Frontal cortex (tissue), 4 donors: ENCODE data around the gene TPPP2. TPM values are rescaled to one million over a fixed set of nuclear protein-coding genes. Genes with fewer than 3 reads are reported as not detected.
A peak's percentile ranks its signal among the peaks of the same experiment; 100 is the strongest.

ENCODE experiments used
- DNase-seq, 2 donors: peaks; one replicate each; pipeline ENCODE4 v3.0.0; 2012; ENCODE audit warnings: low spot score in 2 of 2
- FAIRE-seq: peaks from 2 replicates; lab custom pipeline; 2012; peaks lifted over from hg19 to GRCh38; lab: Jason Lieb, UNC
- total RNA-seq: library from RNA; depleted of rRNA; stranded (reverse); fragments of >200 nt; gene quantifications from one replicate; pipeline ENCODE4 v1.2.3, GENCODE V29; 2014
- donor health status: control.
- donor health status: control.
- donor health status: control.

Gene TPPP2
- total RNA-seq, 1 donor from 2014 or later: not detected

GRCh38 chr14:21015312-21015711, 14.7 kb upstream of the TPPP2 start:
- FAIRE-seq (no peak), DNase-seq (no peak)

GRCh38 chr14:21016413-21017190, 13.4 kb upstream of the TPPP2 start:
- FAIRE-seq (no peak), DNase-seq (no peak)

- FAIRE-seq (no peak), DNase-seq (no peak)
Measured at GRCh38 chr14:21017528-21018245, 12.3 kb upstream of the TPPP2 start.

- no peak for FAIRE-seq
- no peak for DNase-seq
Measured at GRCh38 chr14:21018286-21018685, 11.7 kb upstream of the TPPP2 start.

- DNase-seq: no peak
- no peak for FAIRE-seq
Measured at GRCh38 chr14:21018781-21019180, 11.2 kb upstream of the TPPP2 start.

- no peak for DNase-seq
- no peak for FAIRE-seq
Measured at GRCh38 chr14:21019366-21019765, 10.7 kb upstream of the TPPP2 start.

GRCh38 chr14:21020977-21021545, 9.0 kb upstream of the TPPP2 start:
- FAIRE-seq: no peak

GRCh38 chr14:21022686-21023085, 7.3 kb upstream of the TPPP2 start:
- FAIRE-seq (no peak), DNase-seq (no peak)

More at GRCh38 chr14:21020977-21021545, 9.0 kb upstream of the TPPP2 start:
- no peak for DNase-seq

- FAIRE-seq (no peak), DNase-seq (no peak)
Measured at GRCh38 chr14:21023174-21023573, 6.8 kb upstream of the TPPP2 start.

GRCh38 chr14:21023817-21024584, 6.0 kb upstream of the TPPP2 start:
- FAIRE-seq (no peak), DNase-seq (no peak)

- peak; percentile 79 to 86 for DNase-seq
Measured at GRCh38 chr14:21024585-21025370, 5.2 kb upstream of the TPPP2 start, which contains the start of gene NDRG2. NDRG2 (minus strand) TSS chr14:21025061; CDS start chr14:21023315, 1,746 bp downstream.

GRCh38 chr14:21025371-21026273, 4.4 kb upstream of the TPPP2 start:
- DNase-seq (peak; percentile 72 to 80), FAIRE-seq (no peak)

More at GRCh38 chr14:21024585-21025370, 5.2 kb upstream of the TPPP2 start, which contains the start of gene NDRG2:
- no peak for FAIRE-seq

- no peak for FAIRE-seq
- peak; percentile 62 to 78 for DNase-seq
Measured at GRCh38 chr14:21026274-21026987, 3.6 kb upstream of the TPPP2 start.

- no peak for FAIRE-seq
- no peak for DNase-seq
Measured at GRCh38 chr14:21026988-21027315, 3.1 kb upstream of the TPPP2 start.

GRCh38 chr14:21030531-21030930, 514 bp downstream of the TPPP2 start:
- DNase-seq (no peak), FAIRE-seq (no peak)

- DNase-seq: no peak
- no peak for FAIRE-seq
Measured at GRCh38 chr14:21032326-21033132, 2.5 kb downstream of the TPPP2 start.

GRCh38 chr14:21033133-21033698, 3.2 kb downstream of the TPPP2 start:
- FAIRE-seq (no peak), DNase-seq (no peak)
